ENCODE measurements around the gene RGS7BP. TPM values are rescaled to one million over a fixed set of nuclear protein-coding genes. Genes with fewer than 3 reads are reported as not detected.
A peak's percentile ranks its signal among the peaks of the same experiment; 100 is the strongest.

RGS7BP gene
- total and polyA plus RNA-seq, 2 of the 13 experiments (the other 11 are each of a cell fraction or from before 2014, with no cell fraction given) = not detected

GRCh38 chr5:64506567-64507263 lies 900 bp downstream of the RGS7BP start:
- WGBS (ENCODE audit: low lambda C conversion rate) = 10% methylated on average over 33 of the region's 39 CpGs
- ChIA-PET POLR2A (no interaction called here), CTCF (ENCODE audit: low intra/inter-chr PET ratio, low total read pairs) (no interaction called here)
- 0 out of 2 replicates have a peak, but pooled peaks cover 6% of the 10 kb centered on the region for H3K4me1 ChIP-seq (ENCODE audit: insufficient read depth, low read length)
- peak overlapping the region; percentile 70 for H3K4me2 ChIP-seq (ENCODE audit: low read depth, low read length)
- no TSS peak for BruUV-seq (replicated peaks)
- FAIRE-seq (no peak), ATAC-seq (peak; percentile 13; the same call in 2 of the 3 replicates), DNase-seq (ENCODE audit: low spot score) (no peak)
- H3K27me3 ChIP-seq (ENCODE audit: control insufficient read depth in 1 of 2, insufficient read depth in 2 of 2, low read length in 2 of 2) = peaks cover 3 to 34% of the 10 kb centered on the region in 2 experiments; a peak in 4 of 5 replicates
- no peak overlapping the region for H3K9ac ChIP-seq (ENCODE audit: insufficient read depth, low read depth, low read length)
- peak overlapping the region in 2 of 3 experiments; percentile 31 to 51; a peak in 2 of 6 replicates for H3K4me3 ChIP-seq (replicated peaks in 1 of 3; ENCODE audit: insufficient read depth in 1 of 3, low read depth in 2 of 3, low read length in 3 of 3)
- intact Hi-C loops (cut with micrococcal nuclease; ENCODE audit: unreplicated experiment) = loop anchor here (10.0 kb wide), 1 partner anchor 62 kb away; no protein-coding TSS in a partner anchor
- in situ Hi-C loops (cut with HindIII; ENCODE audit: extremely low pct_ligation_motif_present, low pct_unique_long_range_greater_than_20kb) = no loop called here
- H3K36me3 ChIP-seq (replicated peaks in 1 of 2; ENCODE audit: control insufficient read depth in 1 of 2, insufficient read depth in 2 of 2, low read length in 2 of 2) = no peaks in the 10 kb centered on the region
- H3K79me2 ChIP-seq (ENCODE audit: insufficient read depth, low read length) = no peaks in the 10 kb centered on the region
- H4K20me1 ChIP-seq (ENCODE audit: insufficient read depth, low read length) = no peaks in the 10 kb centered on the region
- H3K27ac ChIP-seq (ENCODE audit: extremely low read length, insufficient read depth, low read length) = no peak overlapping the region
- H3K9me3 ChIP-seq (ENCODE audit: low read length) = no peaks in the 10 kb centered on the region
- H2AFZ ChIP-seq (ENCODE audit: low read length) = no peak overlapping the region
- no peak for TF ChIP-seq SNAPC4 (CRISPR knock-in tag; IDR thresholded peaks at IDR 0.05)
- TF ChIP-seq JUND (CRISPR knock-in tag; IDR thresholded peaks at IDR 0.05) = no peak
- no peak for TF ChIP-seq E2F2 (CRISPR knock-in tag; IDR thresholded peaks at IDR 0.05; ENCODE audit: borderline replicate concordance)
- no peak for TF ChIP-seq MAF1 (CRISPR knock-in tag; IDR thresholded peaks at IDR 0.05; ENCODE audit: borderline replicate concordance)
- TF ChIP-seq MIER3 (CRISPR knock-in tag; IDR thresholded peaks at IDR 0.05; ENCODE audit: borderline replicate concordance) = no peak
- TF ChIP-seq ZBTB25 (CRISPR knock-in tag; IDR thresholded peaks at IDR 0.05) = no peak
- TF ChIP-seq ZNF749 (CRISPR knock-in tag; IDR thresholded peaks at IDR 0.05; ENCODE audit: borderline replicate concordance) = no peak
- TF ChIP-seq KLF15 (CRISPR knock-in tag; IDR thresholded peaks at IDR 0.05; ENCODE audit: borderline replicate concordance) = no peak
- no peak for TF ChIP-seq HNRNPH1 (optimal IDR thresholded peaks at IDR 0.05; ENCODE audit: low read depth, low read length)
- no peak for TF ChIP-seq REST (IDR thresholded peaks at IDR 0.05; ENCODE audit: borderline replicate concordance in 1 of 2, low read depth in 1 of 2, low read length in 2 of 2)
